Measurements from ENCODE around the gene NHLRC4.

GRCh38 chr16:522320-523096 is 44.3 kb upstream of the NHLRC4 start:
- TF ChIP-seq EZH2 (IDR thresholded peaks at IDR 0.05; ENCODE audit: low read length, unreplicated experiment), result no peak
- no peak for TF ChIP-seq CTCF (conservative IDR thresholded peaks at IDR 0.05; ENCODE audit: low read depth, low read length)
- TF ChIP-seq EZH2phosphoT487 (IDR thresholded peaks at IDR 0.05; ENCODE audit: borderline replicate concordance, low read length), result no peak

All from PC-3 (cell line).